ENCODE measurements around the gene GLYATL1.

The GLYATL1 gene

DNA sequence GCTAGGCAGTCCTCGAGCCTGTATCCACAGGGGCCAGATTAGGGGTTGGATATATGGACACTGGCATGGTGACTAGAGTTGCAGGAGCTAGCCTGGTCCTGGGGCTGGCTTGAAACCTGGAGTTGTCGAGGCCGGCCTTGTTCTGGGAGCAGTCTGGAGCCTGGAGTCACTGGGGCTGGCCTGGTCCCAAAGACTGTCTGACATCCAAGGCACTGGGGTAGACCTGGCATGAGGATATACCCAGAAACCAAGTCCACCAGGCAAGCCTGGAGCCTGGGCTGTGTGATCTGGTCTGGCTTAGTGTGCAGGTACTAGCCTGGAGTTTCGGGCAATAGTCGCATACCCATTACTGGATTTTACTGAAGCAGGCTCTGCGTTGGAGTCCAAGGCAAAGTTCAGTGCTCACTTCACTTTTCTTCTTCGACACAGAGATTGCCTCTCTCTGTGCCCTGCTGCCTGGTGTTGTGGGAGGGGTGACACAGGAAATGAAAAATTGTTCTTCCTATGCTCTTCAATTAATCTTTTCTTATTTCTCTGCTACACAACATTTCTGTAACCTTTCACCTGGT lies 4.3 kb upstream of the GLYATL1 start:
- no peak for DNase-seq (ENCODE audit: extremely low read depth, low read depth)
- no peak for TF ChIP-seq CTCF (IDR thresholded peaks at IDR 0.05; ENCODE audit: low read depth, low read length)

- no peak for TF ChIP-seq CTCF (IDR thresholded peaks at IDR 0.05; ENCODE audit: low read depth, low read length)
Measured at GRCh38 chr11:58938398-58938797, 890 bp upstream of the GLYATL1 start.

GRCh38 chr11:58940028-58940427 lies 740 bp downstream of the GLYATL1 start:
- no peak for TF ChIP-seq CTCF (IDR thresholded peaks at IDR 0.05; ENCODE audit: low read depth, low read length)

More at GRCh38 chr11:58938398-58938797, 890 bp upstream of the GLYATL1 start:
- DNase-seq (ENCODE audit: extremely low read depth, low read depth): no peak

DNA sequence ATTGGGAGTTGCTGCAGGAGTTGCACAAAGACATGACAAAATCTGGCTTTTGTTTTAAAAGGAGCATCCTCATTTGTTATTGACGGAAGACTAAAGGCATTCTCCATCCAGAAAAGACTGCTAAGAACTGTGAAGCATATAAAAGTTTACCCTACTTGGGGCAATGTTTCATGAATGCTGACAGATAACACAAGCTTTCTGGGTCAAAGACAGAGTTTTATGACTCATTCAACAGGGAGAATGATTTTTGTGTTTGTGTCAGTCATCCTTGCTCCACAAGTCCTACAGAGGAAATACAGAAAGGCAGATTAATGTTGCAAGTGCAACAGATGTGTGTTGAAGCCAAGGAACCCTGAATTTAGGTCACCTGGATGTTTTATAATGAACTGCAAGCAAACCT lies 2.5 kb downstream of the GLYATL1 start:
- TF ChIP-seq CTCF (IDR thresholded peaks at IDR 0.05; ENCODE audit: low read depth, low read length): no peak
- no peak for DNase-seq (ENCODE audit: extremely low read depth, low read depth)

More at GRCh38 chr11:58940028-58940427, 740 bp downstream of the GLYATL1 start:
- no peak for DNase-seq (ENCODE audit: extremely low read depth, low read depth)

DNA sequence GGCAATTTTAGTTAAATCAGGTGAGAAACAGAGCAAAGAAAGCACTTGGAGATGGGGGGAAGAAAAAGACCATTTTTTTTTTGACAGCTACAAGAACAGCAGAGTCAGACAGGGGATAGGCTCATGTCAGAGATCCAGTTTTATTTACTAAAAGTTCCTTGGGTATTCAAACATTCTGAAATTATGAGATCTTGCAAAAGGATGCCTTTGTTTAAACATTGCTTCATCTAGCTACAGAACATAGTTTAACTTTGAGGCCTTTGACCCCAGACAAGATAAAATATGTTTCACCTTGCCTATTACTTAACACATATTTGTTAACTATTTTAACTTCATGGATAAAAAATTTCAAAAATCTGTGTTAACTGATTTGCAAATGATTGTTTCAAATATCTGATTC lies 6.4 kb downstream of the GLYATL1 start:
- TF ChIP-seq CTCF (IDR thresholded peaks at IDR 0.05; ENCODE audit: low read depth, low read length): no peak
- DNase-seq (ENCODE audit: extremely low read depth, low read depth): no peak

DNA sequence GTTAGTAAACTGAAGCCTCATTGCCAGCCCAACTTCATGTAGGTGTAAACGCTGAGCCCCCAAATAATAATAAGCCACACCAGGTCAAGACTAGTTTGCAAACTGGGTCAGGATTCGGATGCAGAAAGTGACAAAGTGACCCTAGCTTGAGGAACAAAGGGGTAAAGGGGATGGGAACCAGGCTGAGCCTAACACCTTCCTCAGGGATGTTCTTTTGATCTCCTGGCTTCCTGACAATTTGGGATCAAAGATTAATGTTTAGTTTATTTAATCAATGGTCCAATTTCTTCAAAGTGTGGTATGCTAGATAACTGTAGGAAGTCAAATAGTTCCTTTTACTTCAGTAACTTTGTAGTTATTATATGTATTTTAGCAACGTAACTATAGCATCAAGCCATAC lies 9.9 kb downstream of the GLYATL1 start:
- no peak for TF ChIP-seq CTCF (IDR thresholded peaks at IDR 0.05; ENCODE audit: low read depth, low read length)
- no peak for DNase-seq (ENCODE audit: extremely low read depth, low read depth)

- DNase-seq (ENCODE audit: extremely low read depth, low read depth): no peak
- TF ChIP-seq CTCF (IDR thresholded peaks at IDR 0.05; ENCODE audit: low read depth, low read length): no peak
Measured at GRCh38 chr11:58957922-58958321, 18.6 kb downstream of the GLYATL1 start.

Measured in AG09319 (cell line).